RWPE1 (cell line): Measurements from ENCODE around the gene FOLR2.

Experiments used
- CTCF ChIA-PET: fragments of 350-600 bp; sonication (Branson Sonifier 250); formaldehyde crosslinking; extraction: SDS; loops from one replicate; lab custom pipeline; 2021; lab: Yijun Ruan, JAX
- POLR2A ChIA-PET: fragments of 400-600 bp; formaldehyde crosslinking; extraction: SDS; loops from one replicate; lab custom pipeline; 2020; ENCODE audit warnings: antibody characterized with exemption; ENCODE audit not compliant: low non-redundant PET; lab: Yijun Ruan, JAX
- DNase-seq: peaks from one replicate; pipeline ENCODE4 v3.0.0; 2012; ENCODE audit warnings: low spot score
- H3K27ac ChIP-seq: fragments of 450-650 bp; 2 replicates; pipeline ENCODE4 v1.5.1; 2017
- TF ChIP-seq, protein P1 (sequence below): fragments of 450-650 bp; conservative IDR thresholded peaks from 2 replicates; pipeline ENCODE4 v1.5.1; 2017; ENCODE audit warnings: low read depth, mild to moderate bottlenecking

FOLR2 gene

GRCh38 chr11:72253392-72253791, 36.8 kb downstream of the FOLR2 start:
- no peak overlapping the region for H3K27ac ChIP-seq
- DNase-seq = no peak
- CTCF ChIA-PET = no interaction called here
- TF ChIP-seq, protein P1, sequence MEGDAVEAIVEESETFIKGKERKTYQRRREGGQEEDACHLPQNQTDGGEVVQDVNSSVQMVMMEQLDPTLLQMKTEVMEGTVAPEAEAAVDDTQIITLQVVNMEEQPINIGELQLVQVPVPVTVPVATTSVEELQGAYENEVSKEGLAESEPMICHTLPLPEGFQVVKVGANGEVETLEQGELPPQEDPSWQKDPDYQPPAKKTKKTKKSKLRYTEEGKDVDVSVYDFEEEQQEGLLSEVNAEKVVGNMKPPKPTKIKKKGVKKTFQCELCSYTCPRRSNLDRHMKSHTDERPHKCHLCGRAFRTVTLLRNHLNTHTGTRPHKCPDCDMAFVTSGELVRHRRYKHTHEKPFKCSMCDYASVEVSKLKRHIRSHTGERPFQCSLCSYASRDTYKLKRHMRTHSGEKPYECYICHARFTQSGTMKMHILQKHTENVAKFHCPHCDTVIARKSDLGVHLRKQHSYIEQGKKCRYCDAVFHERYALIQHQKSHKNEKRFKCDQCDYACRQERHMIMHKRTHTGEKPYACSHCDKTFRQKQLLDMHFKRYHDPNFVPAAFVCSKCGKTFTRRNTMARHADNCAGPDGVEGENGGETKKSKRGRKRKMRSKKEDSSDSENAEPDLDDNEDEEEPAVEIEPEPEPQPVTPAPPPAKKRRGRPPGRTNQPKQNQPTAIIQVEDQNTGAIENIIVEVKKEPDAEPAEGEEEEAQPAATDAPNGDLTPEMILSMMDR = no peak
- POLR2A ChIA-PET = no interaction called here

DNA sequence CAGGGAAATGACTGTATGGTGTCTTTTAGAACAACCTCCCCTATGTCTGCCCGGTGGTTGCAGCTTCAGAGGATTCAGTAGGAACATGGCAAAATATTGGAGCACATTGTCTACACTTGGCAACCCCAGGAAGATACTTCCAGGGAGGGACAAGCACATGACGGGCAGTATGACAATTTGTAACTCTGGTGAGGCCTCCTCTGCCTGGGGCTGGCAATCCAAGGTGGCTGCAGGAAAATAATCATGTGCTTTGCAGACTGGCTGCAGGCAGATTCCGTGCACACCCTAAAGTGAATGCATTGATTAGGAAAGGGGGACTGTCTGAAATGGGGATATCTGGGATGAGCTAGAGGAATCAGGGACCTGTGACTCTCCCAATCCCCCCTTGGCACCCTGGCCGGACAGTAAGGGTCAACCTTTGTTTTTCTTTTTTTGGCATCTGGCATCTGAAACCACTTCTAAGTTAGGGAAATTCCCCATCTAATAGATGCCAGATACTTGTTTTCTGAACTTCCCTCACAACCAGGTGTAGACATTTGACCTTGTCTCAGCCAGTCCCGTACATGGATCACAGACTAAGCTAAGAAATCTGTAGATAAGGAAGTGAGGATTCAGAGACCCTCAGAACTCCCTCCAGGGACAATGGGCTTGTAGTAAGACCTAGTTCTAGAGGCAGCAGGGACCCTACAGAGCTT, 37.9 kb downstream of the FOLR2 start:
- ChIA-PET POLR2A (no interaction called here), CTCF (interaction anchor here (0.6 kb wide), 3 partner anchors 36 to 482 kb away, joined by 3 to 4 read pairs (median 3); no protein-coding TSS in a partner anchor)
- TF ChIP-seq, protein P1 = no peak
- H3K27ac ChIP-seq = no peak overlapping the region
- DNase-seq = no peak

DNA sequence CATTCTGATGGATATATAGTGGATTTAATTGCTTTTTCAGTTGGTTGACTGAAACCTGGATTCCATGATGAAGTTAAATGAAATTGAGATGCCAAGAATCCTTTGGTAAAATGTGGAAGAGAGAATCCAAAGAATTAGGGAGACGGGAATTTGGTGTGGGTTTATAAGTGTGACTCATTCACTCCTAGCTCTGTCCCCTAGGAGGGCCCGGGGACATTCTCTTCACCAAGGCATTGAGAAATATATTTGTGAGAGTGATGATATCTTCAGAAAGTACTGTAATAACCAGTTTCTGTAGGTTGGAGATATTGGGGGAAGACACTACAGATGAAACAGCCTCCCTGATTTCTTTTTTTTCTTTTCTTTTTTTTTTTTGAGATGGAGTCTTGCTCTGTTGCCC, 41.0 kb downstream of the FOLR2 start:
- no peak overlapping the region for H3K27ac ChIP-seq
- ChIA-PET POLR2A (no interaction called here), CTCF (interaction anchor here (0.7 kb wide), 1 partner anchor 190 kb away, joined by 3 read pairs; no protein-coding TSS in a partner anchor)
- TF ChIP-seq, protein P1 = no peak
- DNase-seq = no peak

DNA sequence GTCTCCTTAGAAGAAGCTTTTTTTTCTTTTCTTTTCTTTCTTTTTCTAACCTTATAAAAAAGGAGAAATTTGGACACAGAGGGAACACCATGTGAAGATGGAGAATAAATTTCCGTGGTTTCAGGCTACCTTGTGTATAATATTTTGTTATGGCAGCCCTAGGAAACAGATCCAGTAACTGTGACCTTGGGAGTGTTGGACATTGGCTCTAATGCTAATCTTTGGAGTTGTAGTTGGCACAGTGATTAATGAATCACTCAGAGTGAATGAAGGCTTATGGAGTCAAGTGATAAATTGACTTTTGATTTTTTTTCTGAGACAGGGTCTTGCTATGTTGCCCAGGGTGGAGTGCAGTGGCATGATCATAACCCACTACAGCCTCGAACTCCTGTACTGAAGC, 42.9 kb downstream of the FOLR2 start:
- no peak overlapping the region for H3K27ac ChIP-seq
- TF ChIP-seq, protein P1 = no peak
- DNase-seq = no peak
- CTCF ChIA-PET = interaction anchor here (0.5 to 0.6 kb wide), 2 partner anchors 247 to 708 kb away, joined by 3 to 5 read pairs; no protein-coding TSS in a partner anchor
- POLR2A ChIA-PET = no interaction called here

DNA sequence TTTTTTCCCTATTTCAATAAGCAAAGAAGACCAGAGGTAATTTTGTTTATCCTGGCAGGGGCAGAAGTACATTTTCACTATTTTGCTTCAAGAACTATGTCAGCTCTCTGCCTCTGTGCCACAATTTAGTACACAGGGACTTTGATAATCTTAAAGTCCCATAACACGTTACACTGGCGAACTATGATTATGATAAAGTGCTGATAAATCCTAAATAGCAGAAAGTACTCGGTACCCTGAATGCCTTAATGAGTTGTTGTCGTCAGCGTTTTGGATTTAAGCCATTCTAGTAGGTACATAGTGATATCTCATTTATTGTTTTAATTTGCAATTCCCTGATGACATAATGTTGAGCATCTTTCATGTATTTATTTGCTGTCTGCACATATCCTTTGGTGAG, 44.0 kb downstream of the FOLR2 start:
- H3K27ac ChIP-seq = no peak overlapping the region
- CTCF ChIA-PET = interaction anchor here (0.8 kb wide), 1 partner anchor 152 kb away, joined by 4 read pairs; no protein-coding TSS in a partner anchor
- TF ChIP-seq, protein P1 = no peak
- no peak for DNase-seq
- POLR2A ChIA-PET = no interaction called here

- ChIA-PET POLR2A (no interaction called here), CTCF (interaction anchor here (0.6 to 0.7 kb wide), 2 partner anchors 42 to 231 kb away, joined by 3 to 6 read pairs; no protein-coding TSS in a partner anchor)
These were observed 46.8 kb downstream of the FOLR2 start for GRCh38 chr11:72263361-72263760.

More at GRCh38 chr11:72263361-72263760, 46.8 kb downstream of the FOLR2 start:
- H3K27ac ChIP-seq = no peak overlapping the region
- TF ChIP-seq, protein P1 = no peak
- no peak for DNase-seq
